GM04503 (cell line): ENCODE measurements around the gene TAF11L2.
"Not testable (repeated sequence)": the region's sequence is repeated elsewhere in the genome, so short reads cannot be mapped to it uniquely, and the experiment has no call there.

Experiments used
- DNase-seq: peaks from one replicate; pipeline ENCODE4 v3.0.0-alpha.2; 2012; ENCODE audit warnings: low read depth

The TAF11L2 gene

DNA sequence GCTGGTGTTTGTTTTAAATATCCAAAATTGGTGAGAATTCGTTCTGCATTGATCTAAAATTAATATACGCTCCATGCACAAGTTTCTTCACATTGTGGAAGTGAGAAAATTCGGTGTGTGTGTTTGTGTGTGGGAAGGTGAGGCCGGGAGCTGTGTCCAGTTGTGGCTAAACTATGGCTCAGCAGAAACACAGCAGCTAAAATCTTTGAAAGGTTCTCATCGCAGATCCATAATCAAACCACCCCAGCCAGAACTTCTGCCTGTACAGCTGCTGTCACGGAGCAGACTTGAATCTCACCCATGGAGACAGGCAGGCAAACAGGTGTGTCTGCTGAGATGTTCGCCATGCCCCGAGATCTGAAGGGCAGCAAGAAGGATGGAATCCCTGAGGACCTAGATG is at the start of gene TAF11L2:
TAF11L2 (plus strand) TSS at position 301 of the 400 bp plus-strand sequence.
- DNase-seq = not testable (repeated sequence)

DNA sequence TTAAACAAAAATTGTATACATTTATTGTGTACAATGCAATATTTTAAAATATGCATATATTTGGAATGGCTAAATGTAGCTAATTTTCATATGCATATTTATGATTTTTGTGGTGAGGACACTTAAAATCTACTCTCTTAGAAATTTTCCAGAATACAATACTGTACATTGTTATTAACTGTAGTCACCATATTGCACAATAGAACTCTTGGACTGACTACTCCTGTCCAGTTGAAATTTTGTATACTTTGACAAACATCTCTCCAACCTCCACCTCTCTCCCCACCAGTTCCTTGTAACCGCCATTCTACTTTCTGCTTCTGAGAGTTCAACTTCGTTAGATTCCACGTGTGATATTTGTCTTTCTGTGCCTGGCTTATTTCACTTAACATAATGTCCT is 49.2 kb upstream of the TAF11L2 start:
- DNase-seq = no peak

GRCh38 chr5:17452936-17453335 is 45.1 kb upstream of the TAF11L2 start:
- DNase-seq = no peak

DNA sequence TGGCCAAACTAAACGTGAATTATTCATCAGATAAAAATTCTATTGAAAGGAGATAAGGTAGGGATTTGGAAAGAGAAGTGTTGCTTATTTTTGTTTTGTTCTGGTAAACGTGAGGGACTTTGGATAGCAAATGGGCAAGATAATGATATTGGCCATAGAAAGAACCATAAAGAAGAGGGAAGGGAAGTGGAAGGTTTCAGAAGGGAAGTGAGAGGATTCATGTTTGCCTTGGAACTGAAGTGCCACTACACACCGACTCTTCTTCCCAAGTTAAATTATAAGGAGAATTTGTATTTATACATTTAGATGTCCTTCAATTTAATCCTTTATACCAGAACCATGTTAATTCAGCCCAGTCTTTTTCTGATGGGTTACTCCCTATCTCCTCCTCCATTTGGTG is 42.1 kb upstream of the TAF11L2 start:
- DNase-seq = no peak

DNA sequence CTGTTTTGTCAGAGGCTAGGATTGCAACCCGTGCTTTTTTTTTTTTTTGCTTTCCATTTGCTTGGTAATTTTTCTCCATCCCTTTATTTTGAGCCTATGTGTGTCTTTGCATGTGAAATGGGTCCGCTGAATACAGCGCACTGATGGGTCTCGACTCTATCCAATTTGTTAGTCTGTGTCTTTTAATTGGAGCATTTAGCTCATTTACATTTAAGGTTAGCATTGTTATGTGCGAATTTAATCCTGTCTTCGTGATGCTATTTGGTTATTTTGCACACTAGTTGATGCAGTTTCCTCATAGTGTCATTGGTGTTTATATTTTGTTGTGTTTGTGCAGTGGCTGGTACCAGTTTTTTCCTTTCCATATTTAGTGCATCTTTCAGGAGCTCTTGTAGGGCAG is 36.2 kb upstream of the TAF11L2 start:
- DNase-seq = no peak

- no peak for DNase-seq
Measured at GRCh38 chr5:17463653-17464052, 34.4 kb upstream of the TAF11L2 start.

GRCh38 chr5:17470064-17470463 is 28.0 kb upstream of the TAF11L2 start:
- no peak for DNase-seq

- DNase-seq = not testable (repeated sequence)
Measured at GRCh38 chr5:17475064-17475463, 23.0 kb upstream of the TAF11L2 start.

DNA sequence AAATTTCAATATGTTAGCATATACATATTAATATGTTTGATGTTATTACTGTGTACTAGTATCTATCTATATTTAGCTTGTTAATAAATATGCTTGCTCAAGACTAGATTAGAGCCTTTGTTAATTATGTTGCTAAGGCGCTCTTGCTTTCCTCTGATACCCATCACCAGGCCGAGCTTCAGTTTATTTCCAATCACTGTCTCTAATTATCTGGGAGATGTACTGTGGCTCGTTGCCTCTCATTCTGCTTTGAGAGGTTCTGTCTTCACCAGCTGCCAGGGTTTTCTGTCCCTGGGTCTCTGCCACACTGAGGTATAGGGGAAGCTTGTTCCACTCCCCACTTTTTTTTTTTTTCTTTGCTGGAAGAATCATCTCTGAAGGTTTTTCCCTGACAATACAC is 21.0 kb upstream of the TAF11L2 start:
- no peak for DNase-seq

- DNase-seq = no peak
Measured at GRCh38 chr5:17477573-17478265, 20.3 kb upstream of the TAF11L2 start.

GRCh38 chr5:17481378-17481777 is 16.7 kb upstream of the TAF11L2 start:
- DNase-seq = no peak

- DNase-seq = no peak
Measured at GRCh38 chr5:17482790-17483189, 15.2 kb upstream of the TAF11L2 start.

DNA sequence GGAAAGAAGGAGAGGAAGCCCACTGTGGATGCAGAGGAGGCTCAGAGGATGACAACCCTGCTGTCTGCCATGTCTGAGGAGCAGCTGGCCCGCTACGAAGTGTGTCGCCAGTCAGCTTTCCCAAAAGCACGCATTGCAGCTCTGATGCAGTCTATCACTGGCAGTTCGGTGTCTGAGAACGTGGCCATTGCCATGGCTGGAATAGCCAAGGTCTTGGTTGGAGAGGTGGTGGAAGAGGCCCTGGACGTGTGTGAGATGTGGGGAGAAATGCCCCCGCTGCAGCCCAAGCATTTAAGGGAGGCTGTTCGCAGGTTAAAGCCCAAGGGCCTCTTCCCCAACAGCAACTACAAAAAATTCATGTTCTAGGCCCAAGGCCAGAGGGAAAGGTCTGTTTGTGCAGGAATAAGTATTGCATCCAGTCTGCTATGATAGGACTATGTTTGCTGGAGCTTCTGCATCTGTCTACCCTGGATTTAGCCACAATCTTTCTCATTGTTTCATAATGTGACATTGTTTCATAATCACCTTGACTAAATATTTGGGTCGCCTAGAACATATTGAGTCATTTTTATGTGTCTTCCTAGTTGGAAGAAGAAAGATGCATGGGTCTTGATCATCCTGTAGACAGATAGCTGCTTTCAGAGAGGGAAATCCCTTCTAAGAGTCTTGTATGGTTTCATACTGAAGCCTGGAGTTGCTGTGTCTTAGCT is 11.4 kb upstream of the TAF11L2 start:
- DNase-seq = not testable (repeated sequence)

GRCh38 chr5:17487174-17487512 is 10.9 kb upstream of the TAF11L2 start:
- DNase-seq = no peak

DNA sequence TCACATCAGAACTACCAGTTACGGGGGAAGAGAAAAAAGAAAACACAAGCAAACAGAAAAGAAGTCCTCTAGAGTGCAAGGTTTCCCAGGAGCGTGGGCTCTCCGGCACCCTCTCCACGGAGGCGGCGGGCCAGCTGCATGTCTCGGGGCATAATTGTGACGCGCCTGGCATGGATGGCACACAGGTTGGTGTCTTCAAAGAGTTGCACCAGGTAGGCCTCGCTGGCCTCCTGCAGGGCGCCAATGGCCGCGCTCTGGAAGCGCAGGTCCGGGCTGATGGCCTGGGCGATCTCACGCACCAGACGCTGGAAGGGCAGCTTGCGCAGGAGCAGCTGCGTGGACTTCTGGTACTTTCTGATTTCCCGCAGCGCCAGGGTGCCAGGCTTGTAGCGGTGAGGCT is 6.8 kb upstream of the TAF11L2 start:
- not testable (repeated sequence) for DNase-seq

- no peak for DNase-seq
Measured at GRCh38 chr5:17492770-17493169, 5.3 kb upstream of the TAF11L2 start.

DNA sequence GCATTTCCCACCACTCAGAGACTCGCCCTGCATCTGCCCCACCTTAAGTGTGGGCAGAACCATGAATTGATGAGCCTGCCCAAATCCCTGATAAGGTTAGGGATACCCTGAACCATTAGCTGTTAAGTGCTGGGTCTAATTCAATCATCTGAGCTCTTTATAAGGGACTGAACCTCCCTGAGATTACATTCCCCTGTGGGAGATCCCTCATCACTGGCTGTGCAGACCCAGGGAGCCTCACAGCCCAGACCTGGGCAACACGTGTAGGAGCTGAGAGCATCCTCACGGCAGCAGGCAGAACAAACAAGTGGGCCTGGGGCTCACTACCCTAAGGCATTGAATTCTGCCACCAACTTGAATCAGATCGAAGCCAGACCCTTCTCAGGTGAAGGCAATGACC is 585 bp upstream of the TAF11L2 start:
- DNase-seq = no peak

GRCh38 chr5:17511775-17512325 is 13.8 kb downstream of the TAF11L2 start:
- DNase-seq = no peak

DNA sequence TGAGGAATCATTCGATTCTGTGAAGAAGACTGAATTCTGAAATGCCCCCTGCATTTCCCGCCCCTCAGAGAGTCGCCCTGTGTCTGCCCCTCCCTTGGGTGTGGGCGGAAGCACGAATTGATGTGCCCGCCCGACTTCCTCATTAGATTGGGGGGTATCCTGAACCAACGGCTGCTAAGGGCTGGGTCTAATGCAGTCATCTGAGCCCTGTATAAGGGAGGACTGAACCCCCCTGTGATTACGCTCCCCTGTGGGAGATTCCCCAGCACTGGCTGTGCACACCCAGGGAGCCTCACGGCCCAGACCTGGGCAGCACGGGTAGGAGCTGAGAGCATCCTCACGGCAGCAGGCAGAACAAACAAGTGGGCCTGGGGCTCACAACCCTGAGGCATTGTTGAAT is 19.5 kb downstream of the TAF11L2 start:
- not testable (repeated sequence) for DNase-seq

DNA sequence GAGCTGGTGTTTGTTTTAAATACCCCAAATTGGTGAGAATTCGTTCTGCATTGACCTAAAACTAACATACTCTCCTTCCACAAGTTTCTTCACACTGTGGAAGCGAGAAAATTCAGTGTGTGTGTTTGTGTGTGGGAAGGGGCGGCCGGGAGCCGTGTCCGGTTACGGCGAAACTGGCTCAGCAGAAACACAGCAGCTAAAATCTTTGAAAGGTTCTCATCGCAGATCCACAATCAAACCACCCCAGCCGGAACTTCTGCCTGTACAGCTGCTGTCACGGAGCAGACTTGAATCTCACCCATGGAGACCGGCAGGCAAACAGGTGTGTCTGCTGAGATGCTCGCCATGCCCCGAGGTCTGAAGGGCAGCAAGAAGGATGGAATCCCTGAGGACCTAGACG is 20.0 kb downstream of the TAF11L2 start, which contains the start of gene TAF11L3:
TAF11L3 (plus strand) TSS at position 301 of the 400 bp plus-strand sequence.
- not testable (repeated sequence) for DNase-seq

- DNase-seq = not testable (repeated sequence)
Measured at GRCh38 chr5:17519508-17519907, 21.5 kb downstream of the TAF11L2 start.

DNA sequence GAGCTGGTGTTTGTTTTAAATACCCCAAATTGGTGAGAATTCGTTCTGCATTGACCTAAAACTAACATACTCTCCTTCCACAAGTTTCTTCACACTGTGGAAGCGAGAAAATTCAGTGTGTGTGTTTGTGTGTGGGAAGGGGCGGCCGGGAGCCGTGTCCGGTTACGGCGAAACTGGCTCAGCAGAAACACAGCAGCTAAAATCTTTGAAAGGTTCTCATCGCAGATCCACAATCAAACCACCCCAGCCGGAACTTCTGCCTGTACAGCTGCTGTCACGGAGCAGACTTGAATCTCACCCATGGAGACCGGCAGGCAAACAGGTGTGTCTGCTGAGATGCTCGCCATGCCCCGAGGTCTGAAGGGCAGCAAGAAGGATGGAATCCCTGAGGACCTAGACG is 23.5 kb downstream of the TAF11L2 start, which contains the start of gene TAF11L4:
TAF11L4 (plus strand) TSS at position 301 of the 400 bp plus-strand sequence.
- DNase-seq = not testable (repeated sequence)

DNA sequence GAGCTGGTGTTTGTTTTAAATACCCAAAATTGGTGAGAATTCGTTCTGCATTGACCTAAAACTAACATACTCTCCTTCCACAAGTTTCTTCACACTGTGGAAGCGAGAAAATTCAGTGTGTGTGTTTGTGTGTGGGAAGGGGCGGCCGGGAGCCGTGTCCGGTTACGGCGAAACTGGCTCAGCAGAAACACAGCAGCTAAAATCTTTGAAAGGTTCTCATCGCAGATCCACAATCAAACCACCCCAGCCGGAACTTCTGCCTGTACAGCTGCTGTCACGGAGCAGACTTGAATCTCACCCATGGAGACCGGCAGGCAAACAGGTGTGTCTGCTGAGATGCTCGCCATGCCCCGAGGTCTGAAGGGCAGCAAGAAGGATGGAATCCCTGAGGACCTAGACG is 26.9 kb downstream of the TAF11L2 start, which contains the start of gene TAF11L5:
TAF11L5 (plus strand) TSS at position 301 of the 400 bp plus-strand sequence.
- DNase-seq = not testable (repeated sequence)
